Ishikawa (cell line): Measurements from ENCODE around the gene CORT.

Experiments used
- EGR1 ChIP-seq: IDR thresholded peaks from 2 replicates; pipeline ENCODE4 v1.6.1; 2012
- EP300 ChIP-seq: IDR thresholded peaks from 2 replicates; pipeline ENCODE4 v1.6.1; 2012; ENCODE audit warnings: borderline replicate concordance
- TAF1 ChIP-seq: IDR thresholded peaks from 2 replicates; pipeline ENCODE4 v1.6.1; 2012; ENCODE audit warnings: low read depth, mild to moderate bottlenecking

DNA sequence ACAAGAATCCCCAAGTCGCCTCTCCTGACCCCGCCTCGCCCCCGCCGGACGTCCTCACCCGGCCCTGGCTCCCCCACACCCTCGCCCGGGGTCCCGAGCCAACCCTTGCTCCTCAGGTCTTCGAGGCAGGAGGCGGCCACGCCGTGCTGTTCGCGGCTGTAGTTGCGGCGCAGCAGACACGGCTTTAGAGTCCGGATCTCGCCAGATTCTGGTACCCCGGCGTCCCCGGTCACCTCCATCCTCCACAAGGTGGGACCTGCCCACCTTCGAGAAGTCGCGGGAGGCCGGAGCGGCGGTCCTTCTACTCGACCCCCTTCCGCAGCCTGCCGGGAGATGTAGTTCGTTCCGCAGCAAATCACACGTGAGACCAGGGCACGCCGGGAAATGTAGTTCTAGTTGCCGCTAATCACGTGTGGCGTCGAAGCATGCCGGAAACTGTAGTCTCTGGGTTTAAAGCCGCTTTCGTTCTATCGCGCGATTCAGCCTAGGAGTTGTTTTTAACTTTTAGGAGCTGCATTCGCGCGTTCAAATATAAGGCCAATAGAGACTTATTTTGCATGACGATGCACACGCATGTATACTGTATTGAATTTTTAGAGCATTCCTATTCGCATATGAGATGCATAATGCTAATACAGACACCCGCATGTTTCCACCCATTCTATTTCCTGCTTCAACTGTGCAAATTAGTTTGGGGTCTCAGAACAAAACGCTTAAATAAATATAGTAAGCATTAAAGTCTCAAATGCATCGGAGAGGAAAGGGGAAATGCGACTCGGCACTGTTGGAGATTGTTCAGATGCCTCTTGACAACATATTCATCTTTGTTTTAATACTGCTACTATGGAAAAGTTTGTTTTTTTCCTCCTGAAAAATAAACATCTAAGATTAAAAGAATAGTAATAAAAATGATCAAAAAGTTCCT is 22.7 kb downstream of the CORT start, which contains the start of gene DFFA:
- TF ChIP-seq TAF1 (peak; percentile 45; the same call in 1 of the 2 replicates), EGR1 (no peak), EP300 (no peak)
